ENCODE results near the gene EFNB2. TPM values are rescaled to one million over a fixed set of nuclear protein-coding genes. Genes with fewer than 3 reads are reported as not detected.

Gene EFNB2
- total and polyA plus RNA-seq, 9 of the 15 experiments (the other 6 are each of a cell fraction or from before 2014, with no cell fraction given), result 0.01 to 0.29 (median 0.18) TPM

GRCh38 chr13:106534639-106535551, 567 bp downstream of the EFNB2 start:
- H3K27ac ChIP-seq (ENCODE audit: extremely low read depth, low read depth, low read length), result no peak overlapping the region
- H3K4me2 ChIP-seq (ENCODE audit: insufficient read depth, low read length), result peak overlapping the region; percentile 32; the same call in 1 of the 2 replicates
- H4K20me1 ChIP-seq (replicated peaks; ENCODE audit: control insufficient read depth, insufficient read depth, low read length), result no peaks in the 10 kb centered on the region
- H2AFZ ChIP-seq (ENCODE audit: low read depth, low read length), result peak overlapping the region; percentile 32; the same call in 1 of the 2 replicates
- 17% methylated on average over 11 of the region's 121 CpGs for WGBS (ENCODE audit: insufficient coverage, low coverage, missing lambda C conversion rate)
- peaks cover 0 to 19% of the 10 kb centered on the region in 2 experiments; a peak in 2 of 5 replicates for H3K4me1 ChIP-seq (replicated peaks in 1 of 2; ENCODE audit: control insufficient read depth in 2 of 2, insufficient read depth in 2 of 2, low read length in 2 of 2)
- POLR2A ChIA-PET, result interaction anchor here (0.5 to 0.7 kb wide), 3 partner anchors 15 to 32 kb away, joined by 3 to 4 read pairs (median 4); no protein-coding TSS in a partner anchor
- no peaks in the 10 kb centered on the region for H3K79me2 ChIP-seq (ENCODE audit: control insufficient read depth, insufficient read depth, low read length)
- no peaks in the 10 kb centered on the region for H3K9me3 ChIP-seq (replicated peaks; ENCODE audit: control insufficient read depth, insufficient read depth, low read depth, low read length)
- no peak for FAIRE-seq
- H3K27me3 ChIP-seq (ENCODE audit: control insufficient read depth in 2 of 2, insufficient read depth in 2 of 2, low read length in 2 of 2), result peaks cover 0 to 5% of the 10 kb centered on the region in 2 experiments; a peak in 1 of 5 replicates
- peak overlapping the region; percentile 47 for H3K4me3 ChIP-seq
- DNase-seq (ENCODE audit: extremely low read depth in 1 of 4, low spot score in 3 of 4), result peak in 1 of 4 experiments; percentile 29
- BruUV-seq (replicated peaks), result no TSS peak
- CTCF ChIA-PET (ENCODE audit: low intra/inter-chr PET ratio), result interaction anchor here (0.7 kb wide), 1 partner anchor 340 kb away, joined by 3 read pairs; no protein-coding TSS in a partner anchor
- ATAC-seq, result peak; percentile 46
- in situ Hi-C loops (cut with MboI) (no loop called here), intact Hi-C loops (cut with micrococcal nuclease) (no loop called here)
- H3K9ac ChIP-seq (ENCODE audit: insufficient read depth in 1 of 2, low read depth in 2 of 2, low read length in 2 of 2), result peak overlapping the region in 1 of 2 experiments; percentile 88; a peak in 2 of 4 replicates
- H3K9me1 ChIP-seq (ENCODE audit: control insufficient read depth, insufficient read depth, low read length), result no peaks in the 10 kb centered on the region
- TF ChIP-seq PHF8 (IDR thresholded peaks at IDR 0.05; ENCODE audit: borderline replicate concordance, low read length) (peak; percentile 39; the same call in 1 of the 2 replicates), NCOA2 (IDR thresholded peaks at IDR 0.05; ENCODE audit: partially characterized antibody in 2 of 2) (no peak)
- H3K36me3 ChIP-seq (ENCODE audit: control insufficient read depth, insufficient read depth, low read length), result no peaks in the 10 kb centered on the region

All from K562 (cell line).